Measurements from ENCODE around the gene FUT7.

FUT7 gene

DNA sequence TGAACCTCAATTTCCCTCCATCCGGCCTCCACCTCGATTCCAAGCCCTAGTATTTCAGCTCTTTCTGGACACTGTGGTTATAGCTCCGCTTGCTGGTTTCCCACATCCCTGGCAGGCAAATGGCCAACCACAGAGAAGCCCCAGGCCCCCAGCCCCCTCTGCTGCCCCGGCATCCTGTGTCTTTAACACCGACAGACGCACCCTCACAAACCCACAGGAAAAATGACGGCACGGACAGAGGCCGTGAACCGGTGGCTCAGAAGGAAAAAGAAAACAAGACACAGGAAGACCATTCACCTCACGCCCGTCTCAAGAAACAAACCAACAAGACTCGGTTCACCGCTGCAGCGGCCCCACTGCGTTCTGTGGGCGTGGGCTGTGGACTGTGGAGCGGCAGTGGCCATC lies 34.1 kb downstream of the FUT7 start:
- DNase-seq = no peak

GRCh38 chr9:136997371-136997770 lies 34.5 kb downstream of the FUT7 start:
- DNase-seq = no peak

- DNase-seq = no peak
Measured at GRCh38 chr9:136996361-136997292, 35.3 kb downstream of the FUT7 start, which contains the start of gene CLIC3. Gene CLIC3, minus strand, starts transcription at chr9:136996568. Its CDS starts 25 bp downstream, at chr9:136996543.

- no peak for DNase-seq
Measured at GRCh38 chr9:136995772-136996311, 36.0 kb downstream of the FUT7 start.

DNA sequence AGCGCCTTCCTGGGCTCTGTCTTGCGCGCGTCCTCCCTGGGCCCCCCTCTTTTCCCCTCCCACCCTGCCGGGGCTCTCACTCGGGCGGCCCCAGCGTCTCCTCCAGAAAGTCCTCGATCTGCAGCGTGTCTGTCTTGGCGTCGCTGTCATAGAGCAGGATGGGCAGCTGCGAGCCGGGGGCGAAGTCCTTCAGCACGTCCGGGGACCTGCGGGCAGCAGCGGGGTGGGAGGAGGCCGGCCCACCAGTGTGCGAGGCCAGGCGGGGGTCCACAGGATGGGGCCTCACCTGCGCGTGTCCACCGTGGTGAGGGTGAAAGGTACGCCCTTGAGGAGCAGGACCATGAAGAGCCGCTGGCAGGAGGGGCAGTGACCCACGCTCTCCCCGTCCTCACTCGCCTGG lies 36.5 kb downstream of the FUT7 start:
- DNase-seq = no peak

- DNase-seq = no peak
Measured at GRCh38 chr9:136994888-136995230, 37.0 kb downstream of the FUT7 start.

GRCh38 chr9:136994180-136994887 lies 37.6 kb downstream of the FUT7 start:
- no peak for DNase-seq

DNA sequence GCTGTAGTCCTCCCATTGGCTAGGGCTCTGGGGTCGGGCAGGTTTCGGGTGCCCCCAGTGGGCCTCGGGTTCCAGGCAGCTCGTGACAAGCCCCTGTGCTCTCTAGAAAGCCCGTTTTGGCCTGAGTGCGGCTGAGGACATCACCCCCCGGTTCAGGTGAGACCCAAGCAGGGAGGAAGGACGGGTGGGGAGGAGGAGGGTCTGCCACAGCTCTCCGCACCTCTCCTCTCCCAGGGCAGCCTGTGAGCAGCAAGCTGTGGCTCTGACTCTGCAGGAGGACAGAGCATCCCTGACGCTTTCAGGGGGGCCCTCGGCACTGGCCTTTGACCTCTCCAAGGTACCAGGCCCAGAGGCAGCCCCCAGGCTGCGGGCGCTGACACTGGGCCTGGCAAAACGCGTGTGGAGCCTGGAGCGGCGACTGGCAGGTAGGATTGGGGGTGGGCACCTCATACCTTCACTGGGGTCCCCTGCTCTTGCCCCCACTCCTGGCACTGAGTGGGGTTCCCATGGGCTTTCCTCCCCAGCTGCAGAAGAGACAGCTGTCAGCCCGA lies 39.0 kb downstream of the FUT7 start:
- DNase-seq = no peak

GRCh38 chr9:136991993-136992818 lies 39.7 kb downstream of the FUT7 start, which contains the start of gene PAXX:
Gene PAXX, plus strand, starts transcription at chr9:136992422. Its CDS starts 22 bp downstream, at chr9:136992444.
- peak; percentile 60 for DNase-seq

DNA sequence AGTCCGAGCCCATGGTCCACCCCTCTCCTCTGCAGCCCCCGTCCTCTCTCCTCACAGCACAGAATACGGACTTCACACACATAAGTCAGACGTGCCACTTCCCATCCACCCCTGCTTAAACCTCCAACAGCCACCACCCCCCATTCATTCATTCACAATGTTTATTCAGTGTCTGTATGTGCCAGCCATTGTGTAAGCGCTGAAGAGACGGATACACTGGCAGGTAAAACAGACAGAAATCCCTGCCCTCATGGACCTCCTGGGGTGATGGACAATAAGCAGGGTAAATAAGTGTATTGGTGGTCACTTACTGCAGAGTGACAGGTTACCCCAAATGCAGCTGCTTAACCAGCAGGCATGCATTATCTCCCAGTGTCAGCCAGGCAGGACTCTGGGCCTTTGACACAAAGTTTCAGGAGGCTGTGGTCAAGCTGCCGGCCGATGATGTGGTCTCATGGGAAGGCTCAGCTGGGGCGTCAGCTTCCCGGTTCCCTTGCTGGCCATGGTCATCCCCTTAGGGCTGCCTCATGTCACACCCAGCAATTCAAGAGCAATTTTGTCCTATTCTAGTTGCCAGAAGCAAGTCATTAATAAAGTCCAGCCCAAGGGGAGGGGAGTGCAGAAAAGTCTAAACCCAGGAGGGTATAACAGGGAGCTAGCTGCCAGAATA lies 41.5 kb downstream of the FUT7 start:
- DNase-seq = no peak

- no peak for DNase-seq
Measured at GRCh38 chr9:136988872-136989271, 43.0 kb downstream of the FUT7 start.

- DNase-seq = no peak
Measured at GRCh38 chr9:136985853-136986252, 46.0 kb downstream of the FUT7 start.

DNA sequence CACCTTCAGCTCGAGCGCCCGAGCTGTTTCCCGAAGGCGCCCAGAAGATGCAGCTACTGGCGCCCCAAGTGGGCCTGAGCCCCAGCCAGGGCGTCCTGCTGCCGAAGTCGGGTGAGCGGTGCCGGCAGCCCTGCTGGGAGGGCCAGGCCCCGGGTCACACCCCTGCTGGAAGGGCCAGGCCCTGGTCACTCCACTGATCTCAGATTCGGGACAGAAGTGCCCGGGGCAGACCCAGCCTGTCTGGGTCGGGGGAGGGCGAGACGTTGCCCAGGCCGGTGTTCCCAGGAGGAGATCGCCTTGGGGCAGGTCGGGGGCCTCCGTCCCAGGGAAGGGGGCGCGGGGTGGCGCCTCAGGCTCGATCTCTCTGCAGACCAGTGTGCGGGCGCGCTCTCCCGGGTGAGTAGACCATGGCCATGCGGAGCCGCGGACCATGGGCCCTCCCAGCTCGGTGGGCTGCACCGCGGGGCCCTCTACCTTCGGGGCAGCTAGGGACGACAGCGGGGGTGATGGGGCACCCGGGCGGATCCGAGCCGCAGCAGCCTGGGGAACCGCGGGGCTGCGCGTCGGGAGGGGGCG lies 46.8 kb downstream of the FUT7 start:
- DNase-seq = no peak

DNA sequence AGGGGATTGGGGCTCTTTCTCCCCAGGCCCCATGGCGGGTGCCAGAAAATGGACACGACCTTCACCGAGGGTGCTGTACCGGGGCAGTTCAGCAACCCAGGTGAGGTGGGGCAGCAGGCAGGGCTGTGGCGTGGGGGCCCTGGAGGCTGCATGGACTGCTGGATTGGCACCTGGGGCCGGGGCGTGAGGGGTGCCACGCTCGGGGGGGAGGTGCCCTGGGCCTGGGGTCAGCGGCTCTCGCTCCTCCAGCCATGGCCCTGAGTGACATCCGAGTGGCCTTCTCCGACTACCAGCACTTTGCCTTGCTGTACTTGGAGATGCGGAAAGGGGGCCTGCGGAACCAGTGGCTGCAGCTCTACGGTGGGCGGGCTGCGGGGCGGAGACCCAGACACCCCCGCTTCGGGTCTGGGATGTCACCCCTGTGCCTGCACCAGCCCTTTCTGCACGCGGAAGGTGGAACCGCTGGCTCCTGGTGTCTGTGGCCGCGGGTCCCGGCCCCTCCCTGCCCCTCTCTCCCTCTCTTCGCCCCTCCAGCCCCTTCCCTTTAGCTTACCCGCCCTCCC lies 47.3 kb downstream of the FUT7 start:
- no peak for DNase-seq

- DNase-seq = no peak
Measured at GRCh38 chr9:136983656-136984314, 48.1 kb downstream of the FUT7 start.

DNA sequence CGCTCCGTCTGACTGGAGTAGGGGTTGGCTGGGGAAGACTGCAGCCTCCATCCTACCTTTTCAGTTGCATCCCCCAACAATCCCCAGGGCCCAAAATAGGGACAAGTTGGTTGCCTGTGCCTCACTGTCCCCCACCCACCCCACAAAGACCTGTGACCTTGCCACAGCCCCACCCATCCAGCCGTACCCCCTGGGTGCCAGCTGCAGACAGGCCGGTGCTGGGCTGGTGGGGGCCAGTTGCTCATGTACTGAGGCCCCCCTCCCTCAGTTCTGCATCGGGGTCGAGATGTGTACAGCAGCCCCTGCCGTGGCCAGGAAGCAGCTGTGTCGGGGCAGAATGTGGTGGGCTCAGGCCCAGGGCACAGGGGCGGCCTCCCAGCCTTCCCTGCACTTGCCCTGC lies 48.7 kb downstream of the FUT7 start:
- DNase-seq = no peak

- no peak for DNase-seq
Measured at GRCh38 chr9:136982232-136983051, 49.4 kb downstream of the FUT7 start, which contains the start of gene LCNL1. Gene LCNL1, plus strand, starts transcription at chr9:136982993. Its CDS starts 594 bp downstream, at chr9:136983587.

DNA sequence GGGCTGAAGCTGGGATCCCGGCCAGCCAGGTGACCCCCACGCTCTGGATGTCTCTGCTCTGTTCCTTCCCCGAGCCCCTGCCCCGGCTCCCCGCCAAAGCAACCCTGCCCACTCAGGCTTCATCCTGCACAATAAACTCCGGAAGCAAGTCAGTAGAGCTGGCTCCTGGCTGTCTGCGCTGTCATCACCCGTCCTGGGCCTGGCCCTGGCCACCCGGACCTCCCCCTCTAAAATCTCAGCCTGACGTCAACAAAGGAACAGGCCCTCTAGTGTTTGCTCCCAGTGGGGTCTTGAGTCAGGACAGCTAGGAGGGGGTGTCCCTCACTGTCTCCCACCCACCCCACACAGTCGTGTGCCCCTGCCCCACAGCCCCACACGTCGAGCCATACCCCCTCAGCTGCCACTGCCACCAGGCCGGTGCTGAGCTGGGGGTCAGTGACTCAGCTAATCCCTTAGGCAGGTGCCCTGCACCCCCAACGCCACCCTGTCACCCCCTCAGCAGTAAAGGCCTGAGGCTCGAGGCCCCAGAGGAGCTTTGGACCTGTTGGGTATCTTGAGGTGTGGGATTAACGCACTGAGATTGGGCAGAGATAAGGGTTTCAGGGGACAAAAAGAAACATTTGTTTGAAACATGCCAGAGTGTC lies 50.2 kb downstream of the FUT7 start:
- DNase-seq = no peak

All from NCI-H1048 (cell line).